ENCODE measurements around the gene MRPL43. TPM values are rescaled to one million over a fixed set of nuclear protein-coding genes. Genes with fewer than 3 reads are reported as not detected.

Gene MRPL43
- total and polyA plus RNA-seq, 2 experiments from 2014 or later, result 60.4 to 126 TPM

DNA sequence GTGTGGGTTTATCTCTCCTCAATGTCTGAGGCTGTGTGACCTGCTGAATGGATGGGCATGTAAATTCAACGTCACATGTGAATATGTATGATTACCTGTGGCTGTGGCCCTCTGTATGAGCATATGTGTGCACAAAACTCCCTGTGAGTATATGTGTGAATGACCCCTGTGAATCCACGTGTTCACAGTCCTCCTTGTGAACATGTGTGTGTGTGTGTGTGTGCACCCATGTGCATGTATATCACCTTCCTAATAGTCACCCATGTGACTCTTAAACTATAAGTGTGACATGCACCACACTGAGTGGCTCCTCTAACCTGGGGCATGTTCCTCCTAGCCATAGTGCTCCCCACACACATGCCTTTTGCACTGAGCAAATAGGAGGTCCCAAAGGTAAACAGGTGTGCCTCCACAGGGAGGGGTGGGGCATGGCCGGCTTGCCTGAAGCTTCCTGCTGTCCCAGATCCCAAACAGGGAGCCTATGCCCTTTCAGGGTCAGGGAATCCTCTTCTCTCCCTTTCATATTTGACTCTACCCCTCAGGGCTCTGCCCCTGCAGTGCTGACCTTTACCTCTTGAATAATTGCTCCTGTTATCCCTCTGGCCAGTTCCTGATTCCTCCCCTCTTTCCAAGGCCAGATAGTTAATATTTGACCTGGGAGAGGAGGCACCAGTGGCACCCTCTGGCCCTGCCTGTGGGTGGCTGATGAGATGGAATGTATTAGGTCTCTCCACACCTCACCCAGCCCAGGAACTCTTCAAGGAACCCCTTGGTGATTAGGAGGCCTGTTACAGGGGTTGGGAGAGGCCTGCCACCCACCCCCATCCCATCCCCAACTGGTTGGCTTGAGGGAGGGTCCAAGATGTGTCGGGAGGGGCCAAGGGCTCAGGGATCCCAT, 16.1 kb downstream of the MRPL43 start:
- peaks cover 15% of the 10 kb centered on the region for H3K27me3 Mint-ChIP-seq (ENCODE audit: insufficient read depth, low read depth, poor library complexity)
- Histone ChIP-seq H3K36me3 (ENCODE audit: insufficient read depth) (no peaks in the 10 kb centered on the region), H3F3A (replicated peaks; ENCODE audit: low read depth) (peaks cover 5% of the 10 kb centered on the region; the same call in 1 of the 2 replicates), H3K4me1 (ENCODE audit: insufficient read depth) (peaks cover 26% of the 10 kb centered on the region), H4K20me1 (replicated peaks; ENCODE audit: insufficient read depth) (no peaks in the 10 kb centered on the region), H3K27ac (ENCODE audit: low read depth) (no peak overlapping the region), H3K27me3 (ENCODE audit: insufficient read depth) (no peaks in the 10 kb centered on the region), H2AFZ (no peak overlapping the region), H3K4me2 (no peak overlapping the region), H3K79me2 (replicated peaks; ENCODE audit: insufficient read depth) (no peaks in the 10 kb centered on the region), H3K4me3 (no peak overlapping the region), H3K9me2 (ENCODE audit: insufficient read depth) (no peaks in the 10 kb centered on the region)
- peaks cover 32% of the 10 kb centered on the region for H3K4me1 Mint-ChIP-seq
- no peak overlapping the region for H3K27ac Mint-ChIP-seq
- no peaks in the 10 kb centered on the region for H3K36me3 Mint-ChIP-seq (ENCODE audit: low read depth)
- TF ChIP-seq STAT1 (IDR thresholded peaks at IDR 0.05; ENCODE audit: unreplicated experiment) (no peak), NANOG (IDR thresholded peaks at IDR 0.05; ENCODE audit: borderline replicate concordance) (no peak), EZH2phosphoT487 (IDR thresholded peaks at IDR 0.05; ENCODE audit: unreplicated experiment) (no peak), ZNF331 (CRISPR knock-in tag; IDR thresholded peaks at IDR 0.05; ENCODE audit: low read depth) (no peak), ETS1 (IDR thresholded peaks at IDR 0.05) (no peak)
- TF ChIP-seq, protein P1, sequence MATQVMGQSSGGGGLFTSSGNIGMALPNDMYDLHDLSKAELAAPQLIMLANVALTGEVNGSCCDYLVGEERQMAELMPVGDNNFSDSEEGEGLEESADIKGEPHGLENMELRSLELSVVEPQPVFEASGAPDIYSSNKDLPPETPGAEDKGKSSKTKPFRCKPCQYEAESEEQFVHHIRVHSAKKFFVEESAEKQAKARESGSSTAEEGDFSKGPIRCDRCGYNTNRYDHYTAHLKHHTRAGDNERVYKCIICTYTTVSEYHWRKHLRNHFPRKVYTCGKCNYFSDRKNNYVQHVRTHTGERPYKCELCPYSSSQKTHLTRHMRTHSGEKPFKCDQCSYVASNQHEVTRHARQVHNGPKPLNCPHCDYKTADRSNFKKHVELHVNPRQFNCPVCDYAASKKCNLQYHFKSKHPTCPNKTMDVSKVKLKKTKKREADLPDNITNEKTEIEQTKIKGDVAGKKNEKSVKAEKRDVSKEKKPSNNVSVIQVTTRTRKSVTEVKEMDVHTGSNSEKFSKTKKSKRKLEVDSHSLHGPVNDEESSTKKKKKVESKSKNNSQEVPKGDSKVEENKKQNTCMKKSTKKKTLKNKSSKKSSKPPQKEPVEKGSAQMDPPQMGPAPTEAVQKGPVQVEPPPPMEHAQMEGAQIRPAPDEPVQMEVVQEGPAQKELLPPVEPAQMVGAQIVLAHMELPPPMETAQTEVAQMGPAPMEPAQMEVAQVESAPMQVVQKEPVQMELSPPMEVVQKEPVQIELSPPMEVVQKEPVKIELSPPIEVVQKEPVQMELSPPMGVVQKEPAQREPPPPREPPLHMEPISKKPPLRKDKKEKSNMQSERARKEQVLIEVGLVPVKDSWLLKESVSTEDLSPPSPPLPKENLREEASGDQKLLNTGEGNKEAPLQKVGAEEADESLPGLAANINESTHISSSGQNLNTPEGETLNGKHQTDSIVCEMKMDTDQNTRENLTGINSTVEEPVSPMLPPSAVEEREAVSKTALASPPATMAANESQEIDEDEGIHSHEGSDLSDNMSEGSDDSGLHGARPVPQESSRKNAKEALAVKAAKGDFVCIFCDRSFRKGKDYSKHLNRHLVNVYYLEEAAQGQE (IDR thresholded peaks at IDR 0.05; ENCODE audit: unreplicated experiment), result no peak
- TF ChIP-seq, protein P2, sequence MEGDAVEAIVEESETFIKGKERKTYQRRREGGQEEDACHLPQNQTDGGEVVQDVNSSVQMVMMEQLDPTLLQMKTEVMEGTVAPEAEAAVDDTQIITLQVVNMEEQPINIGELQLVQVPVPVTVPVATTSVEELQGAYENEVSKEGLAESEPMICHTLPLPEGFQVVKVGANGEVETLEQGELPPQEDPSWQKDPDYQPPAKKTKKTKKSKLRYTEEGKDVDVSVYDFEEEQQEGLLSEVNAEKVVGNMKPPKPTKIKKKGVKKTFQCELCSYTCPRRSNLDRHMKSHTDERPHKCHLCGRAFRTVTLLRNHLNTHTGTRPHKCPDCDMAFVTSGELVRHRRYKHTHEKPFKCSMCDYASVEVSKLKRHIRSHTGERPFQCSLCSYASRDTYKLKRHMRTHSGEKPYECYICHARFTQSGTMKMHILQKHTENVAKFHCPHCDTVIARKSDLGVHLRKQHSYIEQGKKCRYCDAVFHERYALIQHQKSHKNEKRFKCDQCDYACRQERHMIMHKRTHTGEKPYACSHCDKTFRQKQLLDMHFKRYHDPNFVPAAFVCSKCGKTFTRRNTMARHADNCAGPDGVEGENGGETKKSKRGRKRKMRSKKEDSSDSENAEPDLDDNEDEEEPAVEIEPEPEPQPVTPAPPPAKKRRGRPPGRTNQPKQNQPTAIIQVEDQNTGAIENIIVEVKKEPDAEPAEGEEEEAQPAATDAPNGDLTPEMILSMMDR (conservative IDR thresholded peaks at IDR 0.05; ENCODE audit: low read depth in 2 of 2), result no peak
- no peaks in the 10 kb centered on the region for H3K9me3 Mint-ChIP-seq
- H3K4me3 Mint-ChIP-seq, result peak overlapping the region; percentile 77; the same call in 2 of the 3 replicates
- ATAC-seq (no peak), DNase-seq (ENCODE audit: low spot score) (no peak)
